KMS-11 (cell line): Measurements from ENCODE around the gene CSPG5.

Source experiments
- H2AFZ ChIP-seq: fragments of 200-600 bp; sonication (generic); 2 replicates; pipeline ENCODE4 v1.6.1; 2016; ENCODE audit warnings: antibody characterized with exemption, mixed run types, low read depth
- H3K27ac ChIP-seq: fragments of 200-600 bp; sonication (generic); 2 replicates; pipeline ENCODE4 v1.6.1; 2016; ENCODE audit warnings: mild to moderate bottlenecking, mixed run types
- H3K27me3 ChIP-seq: fragments of 200-600 bp; sonication (generic); 2 replicates; pipeline ENCODE4 v1.6.1; 2017; ENCODE audit warnings: mild to moderate bottlenecking, low read depth, mixed run types, moderate library complexity; ENCODE audit not compliant: insufficient read depth
- H3K36me3 ChIP-seq: fragments of 200-600 bp; sonication (generic); 2 replicates; pipeline ENCODE4 v1.6.1; 2017; ENCODE audit warnings: mild to moderate bottlenecking, mixed run types; ENCODE audit not compliant: insufficient read depth
- H3K4me1 ChIP-seq: fragments of 200-600 bp; sonication (generic); 2 replicates; pipeline ENCODE4 v1.6.1; 2016; ENCODE audit warnings: mild to moderate bottlenecking, low read depth, mixed run types; ENCODE audit not compliant: poor library complexity, severe bottlenecking
- H3K4me2 ChIP-seq: fragments of 200-600 bp; sonication (generic); 2 replicates; pipeline ENCODE4 v1.7.0; 2016; ENCODE audit warnings: mild to moderate bottlenecking, mixed run types
- H3K4me3 ChIP-seq: fragments of 200-600 bp; sonication (generic); IDR thresholded peaks from 2 replicates; pipeline ENCODE4 v1.6.1; 2017; ENCODE audit warnings: low read depth, low read length, mixed read lengths; ENCODE audit not compliant: insufficient read depth
- H3K79me2 ChIP-seq: fragments of 200-600 bp; sonication (generic); 2 replicates; pipeline ENCODE4 v1.6.1; 2016; ENCODE audit warnings: low read depth, mixed run types; ENCODE audit not compliant: insufficient read depth
- H3K9ac ChIP-seq: fragments of 200-600 bp; sonication (generic); 2 replicates; pipeline ENCODE4 v1.6.1; 2016; ENCODE audit warnings: mild to moderate bottlenecking, mixed run types
- H4K20me1 ChIP-seq: fragments of 200-600 bp; sonication (generic); 2 replicates; pipeline ENCODE4 v1.6.1; 2016; ENCODE audit warnings: mild to moderate bottlenecking, mixed run types; ENCODE audit not compliant: insufficient read depth
- TF ChIP-seq, protein P1 (sequence below): fragments of 200-600 bp; sonication (generic); conservative IDR thresholded peaks from 2 replicates; pipeline ENCODE4 v1.6.1; 2017; ENCODE audit warnings: low read depth, mild to moderate bottlenecking, antibody characterized with exemption, low read length, moderate library complexity, mixed read lengths

CSPG5 gene

DNA sequence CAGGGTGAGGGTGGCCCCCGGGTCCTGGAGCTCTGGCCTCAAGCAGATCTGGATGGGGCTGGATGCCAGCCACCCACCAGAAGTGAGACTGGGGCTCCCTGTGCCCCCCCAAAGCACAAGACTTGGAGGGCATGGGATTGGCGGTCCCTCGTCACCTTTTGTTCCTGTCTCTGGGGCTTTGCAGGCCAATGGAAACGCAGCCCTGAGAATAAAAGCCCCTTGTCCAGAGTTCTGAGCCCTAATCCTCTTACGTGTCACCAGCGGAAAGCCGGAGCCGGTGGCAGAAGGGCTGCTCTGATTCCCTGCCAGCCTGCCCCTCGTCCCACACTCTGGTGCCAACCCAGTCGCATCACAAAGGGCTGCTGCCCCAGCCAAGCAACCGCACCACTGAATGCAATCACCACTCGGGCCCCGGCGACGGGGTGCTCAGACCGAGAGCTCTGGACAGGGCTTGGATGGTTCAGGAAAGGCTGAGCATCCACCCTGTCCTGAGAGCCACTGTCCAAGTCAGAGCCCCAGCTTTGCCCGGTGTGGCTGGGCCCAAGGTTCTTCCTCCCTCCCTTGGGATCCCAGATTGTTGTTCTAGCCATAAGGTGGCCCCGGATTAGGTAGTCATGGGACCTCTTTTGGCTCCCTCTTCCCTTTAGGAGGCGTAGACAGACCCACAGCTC, 42.3 kb downstream of the CSPG5 start:
- TF ChIP-seq, protein P1, sequence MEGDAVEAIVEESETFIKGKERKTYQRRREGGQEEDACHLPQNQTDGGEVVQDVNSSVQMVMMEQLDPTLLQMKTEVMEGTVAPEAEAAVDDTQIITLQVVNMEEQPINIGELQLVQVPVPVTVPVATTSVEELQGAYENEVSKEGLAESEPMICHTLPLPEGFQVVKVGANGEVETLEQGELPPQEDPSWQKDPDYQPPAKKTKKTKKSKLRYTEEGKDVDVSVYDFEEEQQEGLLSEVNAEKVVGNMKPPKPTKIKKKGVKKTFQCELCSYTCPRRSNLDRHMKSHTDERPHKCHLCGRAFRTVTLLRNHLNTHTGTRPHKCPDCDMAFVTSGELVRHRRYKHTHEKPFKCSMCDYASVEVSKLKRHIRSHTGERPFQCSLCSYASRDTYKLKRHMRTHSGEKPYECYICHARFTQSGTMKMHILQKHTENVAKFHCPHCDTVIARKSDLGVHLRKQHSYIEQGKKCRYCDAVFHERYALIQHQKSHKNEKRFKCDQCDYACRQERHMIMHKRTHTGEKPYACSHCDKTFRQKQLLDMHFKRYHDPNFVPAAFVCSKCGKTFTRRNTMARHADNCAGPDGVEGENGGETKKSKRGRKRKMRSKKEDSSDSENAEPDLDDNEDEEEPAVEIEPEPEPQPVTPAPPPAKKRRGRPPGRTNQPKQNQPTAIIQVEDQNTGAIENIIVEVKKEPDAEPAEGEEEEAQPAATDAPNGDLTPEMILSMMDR: no peak
- Histone ChIP-seq H3K4me2 (no peak overlapping the region), H3K79me2 (no peaks in the 10 kb centered on the region), H3K9ac (no peak overlapping the region), H3K27ac (no peak overlapping the region), H4K20me1 (no peaks in the 10 kb centered on the region), H3K27me3 (no peaks in the 10 kb centered on the region), H3K36me3 (no peaks in the 10 kb centered on the region), H2AFZ (no peak overlapping the region), H3K4me3 (no peak overlapping the region), H3K4me1 (no peaks in the 10 kb centered on the region)

DNA sequence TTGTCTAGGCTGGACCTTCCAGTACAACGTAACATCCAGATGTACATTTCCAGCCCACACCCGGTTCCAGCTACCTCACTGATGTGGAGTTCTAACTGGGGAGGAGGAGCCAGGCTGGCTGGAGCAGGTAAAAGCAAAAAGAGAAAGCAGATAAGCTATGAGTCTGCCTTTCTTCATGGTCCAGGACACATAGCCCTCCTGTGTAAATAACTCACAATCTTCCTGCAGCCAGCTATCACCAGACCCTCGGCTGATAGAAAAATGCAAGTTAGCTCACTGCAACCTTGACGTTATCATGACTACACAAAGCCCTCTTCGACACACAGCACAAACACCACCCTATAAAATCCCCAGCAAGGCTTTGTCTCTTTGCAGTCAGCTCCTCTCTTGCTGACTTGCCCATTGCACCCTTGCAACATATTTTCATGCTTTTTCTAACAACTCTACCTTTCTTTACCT, 44.6 kb downstream of the CSPG5 start:
- H3K36me3 ChIP-seq: no peaks in the 10 kb centered on the region
- H3K79me2 ChIP-seq: no peaks in the 10 kb centered on the region
- H3K4me1 ChIP-seq: no peaks in the 10 kb centered on the region
- no peak overlapping the region for H3K4me2 ChIP-seq
- H4K20me1 ChIP-seq: no peaks in the 10 kb centered on the region
- no peaks in the 10 kb centered on the region for H3K27me3 ChIP-seq
- no peak overlapping the region for H3K4me3 ChIP-seq
- H2AFZ ChIP-seq: no peak overlapping the region
- H3K9ac ChIP-seq: no peak overlapping the region
- TF ChIP-seq, protein P1: no peak
- H3K27ac ChIP-seq: no peak overlapping the region

DNA sequence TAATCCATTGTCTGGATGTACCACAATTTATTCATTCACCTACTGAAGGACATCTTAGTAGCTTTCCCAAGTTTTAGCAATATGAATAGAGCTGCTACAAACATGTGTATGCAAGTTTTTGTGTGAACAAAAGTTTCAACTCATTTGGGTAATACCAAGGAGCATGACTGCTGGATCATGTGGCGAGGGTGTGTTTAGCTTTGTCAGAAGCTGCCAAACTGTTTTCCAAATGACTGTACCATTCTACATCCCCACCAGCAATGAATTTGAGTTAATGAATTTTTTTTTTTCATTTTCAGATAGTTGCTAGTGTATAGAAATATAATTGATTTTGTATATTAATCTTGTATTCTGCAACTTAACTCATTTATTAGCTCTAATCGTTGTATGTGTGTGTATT, 45.2 kb downstream of the CSPG5 start:
- Histone ChIP-seq H3K4me2 (no peak overlapping the region), H3K27ac (no peak overlapping the region), H3K4me3 (no peak overlapping the region), H3K36me3 (no peaks in the 10 kb centered on the region), H3K27me3 (no peaks in the 10 kb centered on the region), H3K79me2 (no peaks in the 10 kb centered on the region), H3K4me1 (no peaks in the 10 kb centered on the region), H4K20me1 (no peaks in the 10 kb centered on the region), H3K9ac (no peak overlapping the region), H2AFZ (no peak overlapping the region)
- TF ChIP-seq, protein P1: no peak

DNA sequence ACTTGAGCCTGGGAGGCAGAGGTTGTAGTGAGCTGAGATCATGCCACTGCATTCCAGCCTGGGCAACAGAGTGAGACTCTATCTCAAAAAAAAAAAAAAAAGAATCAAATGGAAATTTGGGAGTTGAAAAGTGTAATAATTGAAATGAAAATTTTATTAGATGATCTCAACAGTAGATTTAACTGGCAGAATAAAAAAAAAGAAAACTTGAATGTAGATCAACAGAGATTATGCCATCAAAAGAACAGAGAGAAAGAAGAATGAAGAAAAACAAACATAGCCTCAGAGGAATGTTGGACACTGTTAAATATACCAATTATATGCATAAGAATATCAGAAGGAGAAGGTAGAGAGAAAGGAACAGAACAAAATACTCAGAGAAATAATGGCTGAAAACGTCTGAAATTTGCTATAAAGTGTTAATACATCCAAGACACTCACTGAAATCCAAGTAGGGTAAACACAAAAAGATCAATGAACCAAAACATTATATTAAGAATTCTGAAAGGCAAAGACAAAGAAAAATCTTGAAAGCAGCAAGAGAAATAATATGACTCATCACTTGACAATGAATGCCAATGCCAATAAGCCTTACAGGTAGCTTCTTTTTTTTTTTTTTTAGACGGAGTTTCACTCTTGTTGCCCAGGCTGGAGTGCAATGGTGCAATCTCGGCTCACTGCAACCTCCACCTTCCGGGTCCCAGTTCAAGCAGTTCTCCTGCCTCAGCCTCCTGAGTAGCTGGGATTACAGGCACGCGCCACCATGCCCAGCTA, 50.5 kb downstream of the CSPG5 start:
- no peaks in the 10 kb centered on the region for H3K79me2 ChIP-seq
- TF ChIP-seq, protein P1: no peak
- H3K27me3 ChIP-seq: no peaks in the 10 kb centered on the region
- H3K27ac ChIP-seq: no peak overlapping the region
- H4K20me1 ChIP-seq: no peaks in the 10 kb centered on the region
- H3K4me2 ChIP-seq: no peak overlapping the region
- H3K9ac ChIP-seq: no peak overlapping the region
- no peaks in the 10 kb centered on the region for H3K36me3 ChIP-seq
- no peaks in the 10 kb centered on the region for H3K4me1 ChIP-seq
- H3K4me3 ChIP-seq: no peak overlapping the region
- no peak overlapping the region for H2AFZ ChIP-seq
